Fibroblast of the aortic adventitia (primary cell): ENCODE data around the gene GKN1. TPM values are rescaled to one million over a fixed set of nuclear protein-coding genes. Genes with fewer than 3 reads are reported as not detected.

Experiments
- DNase-seq: peaks from one replicate; pipeline ENCODE4 v3.0.0-alpha.2; 2010; ENCODE audit warnings: low read depth
- H3K4me3 ChIP-seq: 2 replicates; pipeline ENCODE4 v1.5.1; 2011; ENCODE audit warnings: low read depth, mild to moderate bottlenecking, control low read depth, low read length, moderate library complexity
- CTCF ChIP-seq: IDR thresholded peaks from 2 replicates; pipeline ENCODE4 v1.5.1; 2011; ENCODE audit warnings: mild to moderate bottlenecking, low read length, control low read depth, inconsistent platforms; ENCODE audit not compliant: insufficient read depth
- total RNA-seq: library from RNA; depleted of rRNA; stranded (reverse); fragments of >200 nt; gene quantifications from 2 replicates; pipeline ENCODE4 v1.2.3, GENCODE V29; 2012; ENCODE audit warnings: low replicate concordance

The GKN1 gene
- total RNA-seq, 1 donor = not detected

- no peak for TF ChIP-seq CTCF
- H3K4me3 ChIP-seq = no peak overlapping the region
- DNase-seq = peak; percentile 33
Measured at GRCh38 chr2:69017835-69018234, 43.4 kb downstream of the GKN1 start.

GRCh38 chr2:69018678-69019095 lies 44.3 kb downstream of the GKN1 start:
- TF ChIP-seq CTCF = no peak
- DNase-seq = peak; percentile 29
- no peak overlapping the region for H3K4me3 ChIP-seq

GRCh38 chr2:69020496-69021426 lies 46.3 kb downstream of the GKN1 start:
- no peak for TF ChIP-seq CTCF
- no peak overlapping the region for H3K4me3 ChIP-seq
- peak; percentile 19 for DNase-seq

- no peak overlapping the region for H3K4me3 ChIP-seq
- TF ChIP-seq CTCF = no peak
- DNase-seq = peak; percentile 54
Measured at GRCh38 chr2:69021727-69022126, 47.3 kb downstream of the GKN1 start.

GRCh38 chr2:69022548-69022947 lies 48.1 kb downstream of the GKN1 start:
- H3K4me3 ChIP-seq = no peak overlapping the region
- TF ChIP-seq CTCF = no peak

GRCh38 chr2:69023236-69023635 lies 48.8 kb downstream of the GKN1 start:
- H3K4me3 ChIP-seq = no peak overlapping the region
- DNase-seq = no peak
- TF ChIP-seq CTCF = no peak

More at GRCh38 chr2:69022548-69022947, 48.1 kb downstream of the GKN1 start:
- DNase-seq = no peak
